Measurements from ENCODE around the gene SLC6A19. TPM values are rescaled to one million over a fixed set of nuclear protein-coding genes. Genes with fewer than 3 reads are reported as not detected.
"Not testable (repeated sequence)": the region's sequence is repeated elsewhere in the genome, so short reads cannot be mapped to it uniquely, and the experiment has no call there.

SLC6A19 gene
- total RNA-seq, 2 donors from 2014 or later = not detected

GRCh38 chr5:1264211-1264610, 62.8 kb downstream of the SLC6A19 start:
- Histone ChIP-seq H3K9me3 (peaks cover 0 to 27% of the 10 kb centered on the region in 2 donors), H3K4me3 (no peak overlapping the region), H3K27me3 (no peaks in the 10 kb centered on the region), H3K4me1 (no peaks in the 10 kb centered on the region), H3K27ac (no peak overlapping the region), H3K36me3 (no peaks in the 10 kb centered on the region)
- TF ChIP-seq CTCF (IDR thresholded peaks at IDR 0.05) = no peak
- DNase-seq (ENCODE audit: low spot score) = no peak

- DNase-seq (ENCODE audit: low spot score) = no peak
- no peak for TF ChIP-seq CTCF (IDR thresholded peaks at IDR 0.05)
Observed at GRCh38 chr5:1265026-1265425, 63.6 kb downstream of the SLC6A19 start.

GRCh38 chr5:1265461-1266455, 64.4 kb downstream of the SLC6A19 start:
- no peaks in the 10 kb centered on the region for H3K27me3 ChIP-seq
- DNase-seq (ENCODE audit: low spot score) = no peak
- TF ChIP-seq CTCF (IDR thresholded peaks at IDR 0.05) = no peak
- no peak overlapping the region for H3K27ac ChIP-seq
- H3K36me3 ChIP-seq = no peaks in the 10 kb centered on the region
- no peak overlapping the region for H3K4me3 ChIP-seq
- peaks cover 0 to 27% of the 10 kb centered on the region in 2 donors for H3K9me3 ChIP-seq
- no peaks in the 10 kb centered on the region for H3K4me1 ChIP-seq

More at GRCh38 chr5:1265026-1265425, 63.6 kb downstream of the SLC6A19 start:
- H3K4me3 ChIP-seq = no peak overlapping the region
- H3K36me3 ChIP-seq = no peaks in the 10 kb centered on the region
- H3K27ac ChIP-seq = no peak overlapping the region
- no peaks in the 10 kb centered on the region for H3K27me3 ChIP-seq
- no peaks in the 10 kb centered on the region for H3K4me1 ChIP-seq
- peaks cover 0 to 27% of the 10 kb centered on the region in 2 donors for H3K9me3 ChIP-seq

- Histone ChIP-seq H3K27me3 (no peaks in the 10 kb centered on the region), H3K9me3 (peaks cover 0 to 20% of the 10 kb centered on the region in 2 donors), H3K4me1 (no peaks in the 10 kb centered on the region), H3K27ac (no peak overlapping the region), H3K36me3 (no peaks in the 10 kb centered on the region), H3K4me3 (no peak overlapping the region)
- no peak for TF ChIP-seq CTCF (IDR thresholded peaks at IDR 0.05)
- DNase-seq (ENCODE audit: low spot score) = no peak
Observed at GRCh38 chr5:1266791-1267190, 65.4 kb downstream of the SLC6A19 start.

GRCh38 chr5:1267464-1267863, 66.1 kb downstream of the SLC6A19 start:
- H3K4me3 ChIP-seq; H3K27me3 ChIP-seq; DNase-seq (ENCODE audit: low spot score); H3K27ac ChIP-seq; H3K4me1 ChIP-seq; H3K36me3 ChIP-seq: not testable (repeated sequence)
- peaks cover 0 to 13% of the 10 kb centered on the region in 2 donors for H3K9me3 ChIP-seq

- H3K4me3 ChIP-seq = no peak overlapping the region
- no peak overlapping the region for H3K27ac ChIP-seq
- no peaks in the 10 kb centered on the region for H3K4me1 ChIP-seq
- peaks cover 0 to 7% of the 10 kb centered on the region in 2 donors for H3K9me3 ChIP-seq
- TF ChIP-seq CTCF (IDR thresholded peaks at IDR 0.05) = no peak
- no peaks in the 10 kb centered on the region for H3K27me3 ChIP-seq
- no peak for DNase-seq (ENCODE audit: low spot score)
- H3K36me3 ChIP-seq = no peaks in the 10 kb centered on the region
Observed at GRCh38 chr5:1268056-1268455, 66.7 kb downstream of the SLC6A19 start.

All from right atrium auricular region (tissue), 2 donors.